Loucy (cell line): ENCODE data around the gene EIF4G3.

Experiments
- H2AFZ ChIP-seq: fragments of 200-600 bp; sonication (generic); 2 replicates; pipeline ENCODE4 v1.6.0; 2016; ENCODE audit warnings: antibody characterized with exemption, mild to moderate bottlenecking, low read length, moderate library complexity
- H3F3A ChIP-seq: fragments of 200-600 bp; 2 replicates; pipeline ENCODE4 v1.6.0; 2016; ENCODE audit warnings: antibody characterized with exemption, low read depth, mild to moderate bottlenecking
- H3K27me3 ChIP-seq: fragments of 200-600 bp; sonication (generic); 2 replicates; pipeline ENCODE4 v1.6.1; 2014; ENCODE audit warnings: low read length, mild to moderate bottlenecking; ENCODE audit not compliant: insufficient read depth, poor library complexity, severe bottlenecking
- H3K36me3 ChIP-seq: fragments of 200-600 bp; sonication (generic); 2 replicates; pipeline ENCODE4 v1.6.1; 2016; ENCODE audit warnings: low read length; ENCODE audit not compliant: insufficient read depth
- H3K4me1 ChIP-seq: fragments of 200-600 bp; sonication (generic); 2 replicates; pipeline ENCODE4 v1.5.1; 2014; ENCODE audit warnings: low read length, mild to moderate bottlenecking; ENCODE audit not compliant: insufficient read depth, poor library complexity, severe bottlenecking
- H3K4me2 ChIP-seq: fragments of 200-600 bp; sonication (generic); 2 replicates; pipeline ENCODE4 v1.6.0; 2014; ENCODE audit warnings: antibody characterized with exemption, low read length, low read depth, mild to moderate bottlenecking; ENCODE audit not compliant: poor library complexity, severe bottlenecking
- H3K4me3 ChIP-seq: fragments of 200-600 bp; sonication (generic); 2 replicates; pipeline ENCODE4 v1.5.1; 2014; ENCODE audit warnings: low read length, mild to moderate bottlenecking, mixed read lengths; ENCODE audit not compliant: poor library complexity, severe bottlenecking
- H3K79me2 ChIP-seq: fragments of 200-600 bp; sonication (generic); 2 replicates; pipeline ENCODE4 v1.6.1; 2014; ENCODE audit warnings: low read length; ENCODE audit not compliant: insufficient read depth
- H3K9ac ChIP-seq: fragments of 200-600 bp; sonication (generic); 2 replicates; pipeline ENCODE4 v1.6.0; 2014; ENCODE audit warnings: mild to moderate bottlenecking, low read depth, low read length, moderate library complexity; ENCODE audit not compliant: poor library complexity, severe bottlenecking
- H3K9me2 ChIP-seq: fragments of 200-600 bp; sonication (generic); replicated peaks from 2 replicates; pipeline ENCODE4 v1.6.1; 2016; ENCODE audit warnings: low read depth, low read length, mixed read lengths
- H3K9me3 ChIP-seq: fragments of 200-600 bp; sonication (generic); 2 replicates; pipeline ENCODE4 v1.6.1; 2014; ENCODE audit warnings: mild to moderate bottlenecking, antibody characterized with exemption, low read length, low read depth; ENCODE audit not compliant: insufficient read depth
- H4K20me1 ChIP-seq: fragments of 200-600 bp; sonication (generic); 2 replicates; pipeline ENCODE4 v1.6.0; 2014; ENCODE audit warnings: antibody characterized with exemption, low read length, mild to moderate bottlenecking; ENCODE audit not compliant: insufficient read depth, poor library complexity, severe bottlenecking
- CTCF ChIP-seq: fragments of 200-600 bp; sonication (generic); conservative IDR thresholded peaks from 2 replicates; pipeline ENCODE4 v1.5.1; 2014; ENCODE audit warnings: mild to moderate bottlenecking, antibody characterized with exemption, low read length
- EZH2phosphoT487 ChIP-seq: fragments of 200-600 bp; IDR thresholded peaks from 2 replicates; pipeline ENCODE4 v1.6.1; 2018; ENCODE audit warnings: antibody characterized with exemption, mild to moderate bottlenecking, moderate library complexity, borderline replicate concordance

Gene EIF4G3

GRCh38 chr1:21175670-21176581 is 771 bp downstream of the EIF4G3 start:
- H3K9ac ChIP-seq = peak overlapping the region; percentile 74
- peak overlapping the region; percentile 75 for H3K4me2 ChIP-seq
- TF ChIP-seq EZH2phosphoT487 (no peak), CTCF (no peak)
- 0 out of 2 replicates have a peak overlapping the region, but pooled peaks have one; percentile 38 for H2AFZ ChIP-seq
- H3K9me3 ChIP-seq = no peaks in the 10 kb centered on the region
- no peaks in the 10 kb centered on the region for H3K9me2 ChIP-seq
- H3K79me2 ChIP-seq = peaks cover 50% of the 10 kb centered on the region
- H3K36me3 ChIP-seq = no peaks in the 10 kb centered on the region
- H3K4me1 ChIP-seq = peaks cover 30% of the 10 kb centered on the region
- peaks cover 39% of the 10 kb centered on the region for H4K20me1 ChIP-seq
- H3K27me3 ChIP-seq = peaks cover 4% of the 10 kb centered on the region
- peak overlapping the region; percentile 91 for H3K4me3 ChIP-seq
- no peaks in the 10 kb centered on the region for H3F3A ChIP-seq

- peak overlapping the region; percentile 91 for H3K4me3 ChIP-seq
- no peaks in the 10 kb centered on the region for H3K36me3 ChIP-seq
- peak overlapping the region; percentile 75 for H3K4me2 ChIP-seq
- no peaks in the 10 kb centered on the region for H3K9me3 ChIP-seq
- peaks cover 4% of the 10 kb centered on the region for H3K27me3 ChIP-seq
- peaks cover 30% of the 10 kb centered on the region for H3K4me1 ChIP-seq
- H3F3A ChIP-seq = no peaks in the 10 kb centered on the region
- no peaks in the 10 kb centered on the region for H3K9me2 ChIP-seq
- TF ChIP-seq EZH2phosphoT487 = no peak
- TF ChIP-seq CTCF = no peak
- H4K20me1 ChIP-seq = peaks cover 39% of the 10 kb centered on the region
- peak overlapping the region; percentile 74 for H3K9ac ChIP-seq
- no peak overlapping the region for H2AFZ ChIP-seq
- H3K79me2 ChIP-seq = peaks cover 56% of the 10 kb centered on the region
These were observed 1.4 kb downstream of the EIF4G3 start for GRCh38 chr1:21175324-21175669.

GRCh38 chr1:21174654-21175323 is 1.9 kb downstream of the EIF4G3 start:
- peak overlapping the region; percentile 91 for H3K4me3 ChIP-seq
- H4K20me1 ChIP-seq = peaks cover 39% of the 10 kb centered on the region
- H3K4me2 ChIP-seq = peak overlapping the region; percentile 75
- H3F3A ChIP-seq = no peaks in the 10 kb centered on the region
- H3K4me1 ChIP-seq = peaks cover 30% of the 10 kb centered on the region
- peaks cover 4% of the 10 kb centered on the region for H3K27me3 ChIP-seq
- peaks cover 59% of the 10 kb centered on the region for H3K79me2 ChIP-seq
- TF ChIP-seq EZH2phosphoT487 (no peak), CTCF (no peak)
- no peaks in the 10 kb centered on the region for H3K9me2 ChIP-seq
- no peaks in the 10 kb centered on the region for H3K9me3 ChIP-seq
- H2AFZ ChIP-seq = no peak overlapping the region
- H3K36me3 ChIP-seq = no peaks in the 10 kb centered on the region
- H3K9ac ChIP-seq = peak overlapping the region; percentile 74
